Sigmoid colon (tissue), 4 donors: ENCODE results near the gene CCPG1.

Source experiments
- POLR2A ChIP-seq, 2 donors: fragments of 450-650 bp; IDR thresholded peaks; one replicate each; pipeline ENCODE4 v1.6.1; 2016; ENCODE audit warnings: antibody characterized with exemption in 2 of 2, mild to moderate bottlenecking in 2 of 2, moderate library complexity in 2 of 2
- POLR2AphosphoS5 ChIP-seq, 4 donors: sonication (generic); formaldehyde crosslinking; IDR thresholded peaks; one replicate each; pipeline ENCODE4 v1.6.1; 2017; ENCODE audit warnings: antibody characterized with exemption in 4 of 4
- TF ChIP-seq, protein P1 (sequence below), 4 experiments: fragments of 450-650 bp in 3 of 4; fragments of 200-600 bp in 1 of 4; IDR thresholded peaks; one replicate each; pipeline ENCODE4 v1.5.1; 2016 to 2019; ENCODE audit warnings: antibody characterized with exemption in 4 of 4, mild to moderate bottlenecking in 3 of 4, moderate library complexity in 2 of 4

DNA sequence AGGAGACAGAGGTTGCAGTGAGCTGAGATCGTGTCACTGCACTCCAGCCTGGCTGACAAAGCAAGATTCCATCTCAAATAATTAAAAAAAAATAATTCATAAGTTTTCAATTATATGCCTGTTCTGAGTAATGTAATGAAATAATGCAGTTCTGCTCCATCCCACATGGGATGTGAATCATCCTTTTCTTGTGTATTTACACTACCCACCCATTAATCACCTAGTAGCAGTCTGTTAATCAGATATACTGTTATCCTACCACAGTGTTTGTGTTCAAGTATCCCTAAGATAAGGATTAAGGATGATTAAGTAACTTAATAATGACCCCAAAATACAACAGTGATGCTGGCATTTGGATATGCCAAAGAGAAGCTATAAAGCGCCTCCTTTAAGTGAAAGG, 50.4 kb downstream of the CCPG1 start:
- TF ChIP-seq, protein P1, sequence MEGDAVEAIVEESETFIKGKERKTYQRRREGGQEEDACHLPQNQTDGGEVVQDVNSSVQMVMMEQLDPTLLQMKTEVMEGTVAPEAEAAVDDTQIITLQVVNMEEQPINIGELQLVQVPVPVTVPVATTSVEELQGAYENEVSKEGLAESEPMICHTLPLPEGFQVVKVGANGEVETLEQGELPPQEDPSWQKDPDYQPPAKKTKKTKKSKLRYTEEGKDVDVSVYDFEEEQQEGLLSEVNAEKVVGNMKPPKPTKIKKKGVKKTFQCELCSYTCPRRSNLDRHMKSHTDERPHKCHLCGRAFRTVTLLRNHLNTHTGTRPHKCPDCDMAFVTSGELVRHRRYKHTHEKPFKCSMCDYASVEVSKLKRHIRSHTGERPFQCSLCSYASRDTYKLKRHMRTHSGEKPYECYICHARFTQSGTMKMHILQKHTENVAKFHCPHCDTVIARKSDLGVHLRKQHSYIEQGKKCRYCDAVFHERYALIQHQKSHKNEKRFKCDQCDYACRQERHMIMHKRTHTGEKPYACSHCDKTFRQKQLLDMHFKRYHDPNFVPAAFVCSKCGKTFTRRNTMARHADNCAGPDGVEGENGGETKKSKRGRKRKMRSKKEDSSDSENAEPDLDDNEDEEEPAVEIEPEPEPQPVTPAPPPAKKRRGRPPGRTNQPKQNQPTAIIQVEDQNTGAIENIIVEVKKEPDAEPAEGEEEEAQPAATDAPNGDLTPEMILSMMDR (IDR thresholded peaks at IDR 0.05): no peak
- TF ChIP-seq POLR2A (IDR thresholded peaks at IDR 0.05) (no peak), POLR2AphosphoS5 (IDR thresholded peaks at IDR 0.05) (no peak)
